ENCODE measurements around the gene TBXA2R. TPM values are rescaled to one million over a fixed set of nuclear protein-coding genes. Genes with fewer than 3 reads are reported as not detected.

TBXA2R gene
- total RNA-seq, 4 donors from 2014 or later = 0.27 to 0.79 TPM; not detected in 2

DNA sequence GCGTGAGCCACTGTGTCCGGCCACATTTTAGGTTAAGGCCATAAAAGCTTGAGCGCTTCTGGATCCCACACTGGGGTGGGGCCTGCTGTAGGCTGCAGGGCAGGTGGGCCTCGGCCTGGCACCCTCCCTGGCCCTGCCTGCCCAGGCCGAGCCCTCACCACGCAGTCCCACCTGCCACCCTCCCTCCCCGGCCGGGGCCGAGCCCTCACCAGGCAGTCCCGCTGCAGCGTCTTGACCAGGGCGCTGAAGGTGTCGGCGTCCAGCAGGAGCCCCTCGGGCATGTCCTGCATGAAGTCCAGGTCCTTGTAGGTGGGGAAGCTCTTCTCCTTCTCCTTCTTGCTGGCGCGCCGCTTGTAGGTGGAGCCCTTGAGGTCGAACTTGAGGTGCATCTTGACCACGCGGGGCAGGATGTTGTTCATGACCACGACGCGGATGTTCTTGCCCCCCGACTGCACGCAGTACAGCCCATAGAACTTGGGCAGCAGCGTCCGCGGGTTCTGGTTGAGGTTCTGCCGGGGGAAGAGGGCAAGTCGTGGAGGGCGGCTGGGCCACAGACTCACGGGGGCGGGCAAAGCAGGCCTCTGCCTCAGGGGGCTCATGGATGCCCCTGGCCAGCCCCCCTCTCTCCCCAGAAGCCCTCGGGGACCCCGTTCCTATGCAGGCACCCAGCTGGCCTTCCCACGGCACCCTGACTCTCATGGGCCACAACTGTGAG lies 46.6 kb upstream of the TBXA2R start:
- no peaks in the 10 kb centered on the region for H3K27me3 ChIP-seq
- intact Hi-C loops (cut with DNase I; ENCODE audit: low total_unique reads) (no loop called here), in situ Hi-C loops (cut with MboI; ENCODE audit: low pct_ligation_motif_present in 1 of 4, low pct_unique_long_range_greater_than_20kb in 1 of 4, low sequenced_read_pairs in 3 of 4) (no loop called here)
- no peak overlapping the region for H3K27ac ChIP-seq
- 90% methylated on average over 35 of the region's 37 CpGs; no CpG with 5 or more reads in 1 of the 2 donors for WGBS, 2 donors (ENCODE audit: low coverage in 1 of 2)
- no peak for DNase-seq
- H3K4me3 ChIP-seq = no peak overlapping the region
- H3K9me3 ChIP-seq = no peaks in the 10 kb centered on the region
- TF ChIP-seq, protein P1, sequence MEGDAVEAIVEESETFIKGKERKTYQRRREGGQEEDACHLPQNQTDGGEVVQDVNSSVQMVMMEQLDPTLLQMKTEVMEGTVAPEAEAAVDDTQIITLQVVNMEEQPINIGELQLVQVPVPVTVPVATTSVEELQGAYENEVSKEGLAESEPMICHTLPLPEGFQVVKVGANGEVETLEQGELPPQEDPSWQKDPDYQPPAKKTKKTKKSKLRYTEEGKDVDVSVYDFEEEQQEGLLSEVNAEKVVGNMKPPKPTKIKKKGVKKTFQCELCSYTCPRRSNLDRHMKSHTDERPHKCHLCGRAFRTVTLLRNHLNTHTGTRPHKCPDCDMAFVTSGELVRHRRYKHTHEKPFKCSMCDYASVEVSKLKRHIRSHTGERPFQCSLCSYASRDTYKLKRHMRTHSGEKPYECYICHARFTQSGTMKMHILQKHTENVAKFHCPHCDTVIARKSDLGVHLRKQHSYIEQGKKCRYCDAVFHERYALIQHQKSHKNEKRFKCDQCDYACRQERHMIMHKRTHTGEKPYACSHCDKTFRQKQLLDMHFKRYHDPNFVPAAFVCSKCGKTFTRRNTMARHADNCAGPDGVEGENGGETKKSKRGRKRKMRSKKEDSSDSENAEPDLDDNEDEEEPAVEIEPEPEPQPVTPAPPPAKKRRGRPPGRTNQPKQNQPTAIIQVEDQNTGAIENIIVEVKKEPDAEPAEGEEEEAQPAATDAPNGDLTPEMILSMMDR (IDR thresholded peaks at IDR 0.05) = no peak
- TF ChIP-seq POLR2AphosphoS5 (IDR thresholded peaks at IDR 0.05) (no peak), EP300 (IDR thresholded peaks at IDR 0.05; ENCODE audit: low read depth) (no peak), POLR2A (IDR thresholded peaks at IDR 0.05) (no peak)
- H3K4me1 ChIP-seq = no peaks in the 10 kb centered on the region
- peaks cover 0 to 31% (median 9%) of the 10 kb centered on the region in 4 donors for H3K36me3 ChIP-seq

DNA sequence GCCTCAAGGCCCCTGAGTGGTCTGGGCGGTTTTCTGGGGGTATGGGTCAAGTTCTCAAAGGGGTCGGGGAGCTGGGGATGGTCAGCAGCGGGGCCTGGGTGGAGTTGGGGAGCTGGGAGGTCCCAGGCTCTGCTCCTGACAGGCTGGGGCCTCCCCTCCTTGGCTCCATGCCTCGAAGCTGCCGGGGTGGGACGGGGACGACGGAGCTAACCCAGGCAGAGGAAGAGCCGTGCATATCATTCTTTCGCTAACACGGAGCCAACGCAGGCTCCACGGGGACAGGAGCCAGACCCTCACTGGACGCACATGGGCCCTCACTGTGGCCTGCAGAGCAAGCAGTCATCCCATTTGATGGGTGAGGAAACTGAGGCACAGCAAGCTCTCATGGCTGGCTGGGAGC lies 45.7 kb upstream of the TBXA2R start:
- intact Hi-C loops (cut with DNase I; ENCODE audit: low total_unique reads) (no loop called here), in situ Hi-C loops (cut with MboI; ENCODE audit: low pct_ligation_motif_present in 1 of 4, low pct_unique_long_range_greater_than_20kb in 1 of 4, low sequenced_read_pairs in 3 of 4) (no loop called here)
- Histone ChIP-seq H3K27me3 (no peaks in the 10 kb centered on the region), H3K4me3 (no peak overlapping the region), H3K9me3 (no peaks in the 10 kb centered on the region), H3K4me1 (no peaks in the 10 kb centered on the region), H3K36me3 (peaks cover 0 to 27% (median 8%) of the 10 kb centered on the region in 4 donors), H3K27ac (no peak overlapping the region)
- 95% methylated on average over 13 of the region's 14 CpGs; no CpG with 5 or more reads in 1 of the 2 donors for WGBS, 2 donors (ENCODE audit: low coverage in 1 of 2)
- TF ChIP-seq, protein P1 (IDR thresholded peaks at IDR 0.05) = no peak
- TF ChIP-seq POLR2A (IDR thresholded peaks at IDR 0.05) = no peak
- TF ChIP-seq EP300 (IDR thresholded peaks at IDR 0.05; ENCODE audit: low read depth) = no peak
- TF ChIP-seq POLR2AphosphoS5 (IDR thresholded peaks at IDR 0.05) = no peak
- DNase-seq = no peak

DNA sequence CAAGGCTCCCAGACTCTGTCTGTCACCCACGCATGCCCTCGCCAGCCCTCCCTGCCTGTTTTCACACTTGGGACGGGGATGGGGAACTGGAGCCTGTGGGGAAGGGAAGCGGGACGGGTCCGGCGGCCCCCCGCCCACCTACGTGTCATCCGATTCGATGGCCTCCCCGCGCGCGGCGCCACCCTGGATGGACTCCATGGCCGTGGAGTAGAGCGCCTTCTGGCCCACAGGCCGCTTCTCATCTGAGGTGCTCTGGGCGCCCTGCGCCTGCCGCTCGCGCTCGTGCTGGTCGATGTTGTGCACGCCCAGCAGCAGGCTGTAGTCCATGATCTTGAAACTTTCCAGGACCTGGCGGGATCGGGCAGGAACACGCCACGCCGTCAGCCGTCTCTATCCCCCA lies 45.0 kb upstream of the TBXA2R start:
- peaks cover 0 to 21% (median 5%) of the 10 kb centered on the region in 4 donors for H3K36me3 ChIP-seq
- no peaks in the 10 kb centered on the region for H3K27me3 ChIP-seq
- WGBS, 2 donors (ENCODE audit: low coverage in 1 of 2) = 98 to 100% methylated on average over 1 to 29 of the region's 33 CpGs
- H3K4me3 ChIP-seq = no peak overlapping the region
- intact Hi-C loops (cut with DNase I; ENCODE audit: low total_unique reads) (no loop called here), in situ Hi-C loops (cut with MboI; ENCODE audit: low pct_ligation_motif_present in 1 of 4, low pct_unique_long_range_greater_than_20kb in 1 of 4, low sequenced_read_pairs in 3 of 4) (no loop called here)
- H3K27ac ChIP-seq = no peak overlapping the region
- TF ChIP-seq EP300 (IDR thresholded peaks at IDR 0.05; ENCODE audit: low read depth) (no peak), POLR2A (IDR thresholded peaks at IDR 0.05) (no peak), POLR2AphosphoS5 (IDR thresholded peaks at IDR 0.05) (no peak)
- TF ChIP-seq, protein P1 (IDR thresholded peaks at IDR 0.05) = no peak
- H3K4me1 ChIP-seq = no peaks in the 10 kb centered on the region
- H3K9me3 ChIP-seq = no peaks in the 10 kb centered on the region
- no peak for DNase-seq

DNA sequence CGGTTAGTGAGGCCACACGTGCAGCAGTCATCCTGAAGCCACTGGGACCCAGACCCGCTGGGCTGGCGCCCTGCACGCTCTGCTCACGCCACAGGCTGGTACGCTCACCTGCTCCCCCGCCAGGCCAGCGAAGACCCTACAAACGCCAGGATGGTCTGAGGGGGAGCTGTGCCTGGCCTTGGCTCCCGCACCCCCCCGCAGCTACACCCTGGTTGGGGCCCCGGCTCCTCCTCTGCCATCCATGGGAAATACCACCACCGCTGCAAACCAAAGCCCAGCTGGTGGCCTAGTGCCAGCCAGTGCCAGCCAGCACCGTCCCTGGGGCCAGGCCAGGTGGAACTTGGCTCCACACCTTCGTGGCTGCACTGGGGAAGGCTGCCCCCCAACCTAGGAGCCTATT lies 43.2 kb upstream of the TBXA2R start:
- Histone ChIP-seq H3K4me3 (no peak overlapping the region), H3K27ac (no peak overlapping the region), H3K9me3 (no peaks in the 10 kb centered on the region), H3K27me3 (no peaks in the 10 kb centered on the region), H3K36me3 (peaks cover 0 to 13% (median 5%) of the 10 kb centered on the region in 4 donors), H3K4me1 (no peaks in the 10 kb centered on the region)
- in situ Hi-C loops (cut with MboI; ENCODE audit: low pct_ligation_motif_present in 1 of 4, low pct_unique_long_range_greater_than_20kb in 1 of 4, low sequenced_read_pairs in 3 of 4) (no loop called here), intact Hi-C loops (cut with DNase I; ENCODE audit: low total_unique reads) (no loop called here)
- DNase-seq = no peak
- TF ChIP-seq, protein P1 (IDR thresholded peaks at IDR 0.05) = no peak
- TF ChIP-seq POLR2A (IDR thresholded peaks at IDR 0.05) (no peak), EP300 (IDR thresholded peaks at IDR 0.05; ENCODE audit: low read depth) (no peak), POLR2AphosphoS5 (IDR thresholded peaks at IDR 0.05) (no peak)
- WGBS, 2 donors (ENCODE audit: low coverage in 1 of 2) = 90% methylated on average over 15 of the region's 16 CpGs; no CpG with 5 or more reads in 1 of the 2 donors

Measured in transverse colon (tissue), 4 donors.